ENCODE results near the gene PHEX.

DNA sequence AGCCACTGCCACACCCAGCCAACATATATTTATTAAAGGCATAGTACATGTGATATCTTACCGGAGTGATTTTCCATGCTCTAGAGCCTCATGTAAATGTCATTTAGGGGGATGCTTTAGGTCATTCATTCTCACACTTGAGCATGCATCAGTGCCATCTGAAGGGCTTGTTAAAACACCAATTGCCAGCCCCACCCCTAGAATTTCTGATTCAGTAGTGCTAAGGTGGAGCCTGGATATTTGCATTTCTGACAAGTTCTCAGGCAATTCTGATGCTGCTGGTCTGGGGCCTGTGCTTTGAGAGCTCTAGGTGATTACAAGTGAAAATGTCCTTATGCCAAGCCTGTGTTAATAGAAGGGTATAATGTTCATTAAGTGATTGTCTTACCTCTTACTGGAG lies 107.7 kb downstream of the PHEX start:
- TF ChIP-seq EGR1 (IDR thresholded peaks at IDR 0.05) = no peak
- TF ChIP-seq CEBPB (IDR thresholded peaks at IDR 0.05) = no peak
- TF ChIP-seq, protein P1, sequence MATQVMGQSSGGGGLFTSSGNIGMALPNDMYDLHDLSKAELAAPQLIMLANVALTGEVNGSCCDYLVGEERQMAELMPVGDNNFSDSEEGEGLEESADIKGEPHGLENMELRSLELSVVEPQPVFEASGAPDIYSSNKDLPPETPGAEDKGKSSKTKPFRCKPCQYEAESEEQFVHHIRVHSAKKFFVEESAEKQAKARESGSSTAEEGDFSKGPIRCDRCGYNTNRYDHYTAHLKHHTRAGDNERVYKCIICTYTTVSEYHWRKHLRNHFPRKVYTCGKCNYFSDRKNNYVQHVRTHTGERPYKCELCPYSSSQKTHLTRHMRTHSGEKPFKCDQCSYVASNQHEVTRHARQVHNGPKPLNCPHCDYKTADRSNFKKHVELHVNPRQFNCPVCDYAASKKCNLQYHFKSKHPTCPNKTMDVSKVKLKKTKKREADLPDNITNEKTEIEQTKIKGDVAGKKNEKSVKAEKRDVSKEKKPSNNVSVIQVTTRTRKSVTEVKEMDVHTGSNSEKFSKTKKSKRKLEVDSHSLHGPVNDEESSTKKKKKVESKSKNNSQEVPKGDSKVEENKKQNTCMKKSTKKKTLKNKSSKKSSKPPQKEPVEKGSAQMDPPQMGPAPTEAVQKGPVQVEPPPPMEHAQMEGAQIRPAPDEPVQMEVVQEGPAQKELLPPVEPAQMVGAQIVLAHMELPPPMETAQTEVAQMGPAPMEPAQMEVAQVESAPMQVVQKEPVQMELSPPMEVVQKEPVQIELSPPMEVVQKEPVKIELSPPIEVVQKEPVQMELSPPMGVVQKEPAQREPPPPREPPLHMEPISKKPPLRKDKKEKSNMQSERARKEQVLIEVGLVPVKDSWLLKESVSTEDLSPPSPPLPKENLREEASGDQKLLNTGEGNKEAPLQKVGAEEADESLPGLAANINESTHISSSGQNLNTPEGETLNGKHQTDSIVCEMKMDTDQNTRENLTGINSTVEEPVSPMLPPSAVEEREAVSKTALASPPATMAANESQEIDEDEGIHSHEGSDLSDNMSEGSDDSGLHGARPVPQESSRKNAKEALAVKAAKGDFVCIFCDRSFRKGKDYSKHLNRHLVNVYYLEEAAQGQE (IDR thresholded peaks at IDR 0.05; ENCODE audit: low read depth) = no peak
- no peak for TF ChIP-seq YY1 (IDR thresholded peaks at IDR 0.05; ENCODE audit: low read depth)
- TF ChIP-seq, protein P2, sequence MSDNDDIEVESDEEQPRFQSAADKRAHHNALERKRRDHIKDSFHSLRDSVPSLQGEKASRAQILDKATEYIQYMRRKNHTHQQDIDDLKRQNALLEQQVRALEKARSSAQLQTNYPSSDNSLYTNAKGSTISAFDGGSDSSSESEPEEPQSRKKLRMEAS (IDR thresholded peaks at IDR 0.05) = no peak
- TF ChIP-seq FOXM1 (IDR thresholded peaks at IDR 0.05; ENCODE audit: borderline replicate concordance, low read depth) = no peak
- no peak for TF ChIP-seq CREB1 (IDR thresholded peaks at IDR 0.05; ENCODE audit: low read depth)
- TF ChIP-seq RAD21 (IDR thresholded peaks at IDR 0.05; ENCODE audit: low read depth) = no peak
- no peak for TF ChIP-seq NFIC (IDR thresholded peaks at IDR 0.05)
- no peak for TF ChIP-seq EP300 (IDR thresholded peaks at IDR 0.05; ENCODE audit: borderline replicate concordance)
- TF ChIP-seq, protein P3, sequence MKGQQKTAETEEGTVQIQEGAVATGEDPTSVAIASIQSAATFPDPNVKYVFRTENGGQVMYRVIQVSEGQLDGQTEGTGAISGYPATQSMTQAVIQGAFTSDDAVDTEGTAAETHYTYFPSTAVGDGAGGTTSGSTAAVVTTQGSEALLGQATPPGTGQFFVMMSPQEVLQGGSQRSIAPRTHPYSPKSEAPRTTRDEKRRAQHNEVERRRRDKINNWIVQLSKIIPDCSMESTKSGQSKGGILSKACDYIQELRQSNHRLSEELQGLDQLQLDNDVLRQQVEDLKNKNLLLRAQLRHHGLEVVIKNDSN (IDR thresholded peaks at IDR 0.05) = no peak
- no peak for TF ChIP-seq TEAD4 (IDR thresholded peaks at IDR 0.05)
- no peak for TF ChIP-seq TAF1 (IDR thresholded peaks at IDR 0.05; ENCODE audit: low read depth)

All from Ishikawa (cell line).